Umbilical cord (tissue), 2 donors: ENCODE measurements around the gene IL10. TPM values are rescaled to one million over a fixed set of nuclear protein-coding genes. Genes with fewer than 3 reads are reported as not detected.

ENCODE experiments used
- DNase-seq: peaks from one replicate; pipeline ENCODE4 v3.0.0-alpha.2; 2015; ENCODE audit warnings: low spot score
- total RNA-seq: library from RNA; depleted of rRNA; stranded (reverse); fragments of >200 nt; gene quantifications from one replicate; pipeline ENCODE4 v1.2.3, GENCODE V29; 2014; ENCODE audit warnings: low replicate concordance; ENCODE audit not compliant: insufficient read depth

Gene IL10
- not detected for total RNA-seq

DNA sequence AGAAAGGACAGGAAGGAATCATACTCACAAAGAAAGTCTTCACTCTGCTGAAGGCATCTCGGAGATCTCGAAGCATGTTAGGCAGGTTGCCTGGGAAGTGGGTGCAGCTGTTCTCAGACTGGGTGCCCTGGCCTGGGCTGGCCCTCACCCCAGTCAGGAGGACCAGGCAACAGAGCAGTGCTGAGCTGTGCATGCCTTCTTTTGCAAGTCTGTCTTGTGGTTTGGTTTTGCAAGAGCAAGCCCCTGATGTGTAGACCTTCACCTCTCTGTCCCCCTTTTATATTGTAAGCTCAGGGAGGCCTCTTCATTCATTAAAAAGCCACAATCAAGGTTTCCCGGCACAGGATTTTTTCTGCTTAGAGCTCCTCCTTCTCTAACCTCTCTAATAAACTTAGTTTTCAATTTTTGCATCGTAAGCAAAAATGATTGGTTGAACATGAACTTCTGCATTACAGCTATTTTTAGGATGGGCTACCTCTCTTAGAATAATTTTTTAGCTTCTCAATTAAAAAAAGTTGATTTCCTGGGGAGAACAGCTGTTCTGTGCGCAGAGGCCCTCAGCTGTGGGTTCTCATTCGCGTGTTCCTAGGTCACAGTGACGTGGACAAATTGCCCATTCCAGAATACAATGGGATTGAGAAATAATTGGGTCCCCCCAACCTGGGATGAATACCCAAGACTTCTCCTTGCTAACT lies at the start of gene IL10:
Gene IL10 (minus strand): TSS at position 252 of the 695 bp plus-strand sequence. CDS start 59 bp downstream, at position 193.
- DNase-seq: no peak

DNA sequence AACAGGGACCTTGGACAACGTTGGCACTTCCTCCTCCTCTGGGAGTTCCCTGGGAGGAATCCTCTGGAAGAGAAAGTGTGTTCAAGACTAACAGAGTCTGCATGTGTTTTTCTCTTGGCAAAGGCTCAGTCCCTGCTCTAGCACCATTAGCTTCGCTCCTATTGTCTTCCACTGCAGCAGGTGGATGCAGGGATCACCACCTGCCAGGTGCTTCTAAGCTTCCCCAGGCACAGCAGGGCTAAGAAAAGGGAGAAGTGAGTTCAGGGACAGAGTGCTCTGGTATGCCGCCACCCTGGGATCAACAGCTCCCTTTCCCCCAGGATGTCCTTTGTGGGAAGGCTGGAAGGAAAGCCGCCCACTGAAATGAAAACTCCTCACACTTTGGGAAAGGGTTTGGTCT lies 49.2 kb upstream of the IL10 start:
- no peak for DNase-seq

DNA sequence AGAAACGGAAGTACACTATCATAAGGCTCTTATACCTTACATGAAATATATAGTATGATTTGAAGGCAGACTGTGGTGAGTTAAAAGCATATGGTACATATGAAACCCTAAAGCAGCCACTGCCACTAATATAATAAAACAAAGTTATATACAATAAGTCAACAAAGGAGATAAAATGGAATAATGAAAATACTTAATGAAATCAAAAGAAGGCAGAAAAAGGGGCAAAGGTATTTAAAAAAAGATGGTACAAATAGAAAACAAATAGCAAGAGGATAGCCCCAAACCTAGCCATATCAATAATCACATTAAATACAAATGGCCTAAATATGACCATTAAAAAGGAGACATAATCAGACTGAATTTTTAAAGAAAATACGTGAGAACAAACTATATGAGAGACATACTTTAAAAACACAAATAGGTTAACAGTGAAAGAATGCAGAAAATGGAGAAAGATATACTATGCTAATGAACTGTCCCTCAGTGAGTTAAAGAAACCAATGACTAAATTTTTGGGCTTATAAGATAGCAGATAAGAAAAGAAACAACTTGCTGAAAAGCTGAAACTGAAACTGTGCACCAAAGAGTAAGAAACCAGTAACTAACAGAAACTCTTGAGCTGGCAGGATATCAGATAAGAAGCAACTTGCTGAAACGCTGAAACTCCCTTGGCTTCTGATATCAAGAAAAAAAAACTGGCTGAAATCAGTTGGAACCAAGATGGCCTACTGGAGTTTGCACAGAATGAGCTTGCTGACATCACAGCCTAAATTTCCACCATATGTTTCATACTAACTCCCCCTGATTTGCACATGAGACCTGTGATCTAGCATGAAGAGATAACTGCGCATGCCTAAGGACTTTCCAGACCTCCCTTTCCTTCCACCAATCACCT lies 44.3 kb upstream of the IL10 start:
- DNase-seq: peak; percentile 67

DNA sequence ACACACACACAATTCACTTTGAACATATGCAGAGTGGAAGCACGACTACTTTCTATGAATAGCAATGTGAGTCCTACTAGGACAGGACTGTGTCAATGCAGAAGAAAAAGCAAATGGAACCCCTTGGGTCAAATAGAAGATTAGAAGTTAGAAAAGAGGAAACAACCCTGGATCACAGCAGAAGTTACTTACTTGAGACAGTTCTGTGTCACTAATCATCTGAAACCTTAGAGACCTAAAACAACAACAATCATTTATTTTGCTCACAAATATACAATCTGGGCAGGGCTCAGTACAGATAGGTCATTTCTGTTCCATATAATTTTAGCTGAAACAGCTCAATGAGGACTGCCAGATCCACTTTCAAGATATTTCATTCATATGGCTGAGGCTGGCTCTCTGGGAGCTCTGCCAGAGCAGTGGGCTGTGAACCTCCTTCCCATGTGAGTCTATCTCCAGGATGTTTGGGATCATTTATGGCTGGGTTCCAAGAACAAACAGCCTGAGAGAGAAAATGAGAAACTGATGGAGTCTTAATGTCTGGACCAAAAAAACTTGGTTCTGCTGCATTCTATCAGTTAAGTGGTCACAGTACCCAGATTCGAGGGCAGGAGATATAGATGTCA lies 42.5 kb upstream of the IL10 start:
- peak; percentile 83 for DNase-seq

DNA sequence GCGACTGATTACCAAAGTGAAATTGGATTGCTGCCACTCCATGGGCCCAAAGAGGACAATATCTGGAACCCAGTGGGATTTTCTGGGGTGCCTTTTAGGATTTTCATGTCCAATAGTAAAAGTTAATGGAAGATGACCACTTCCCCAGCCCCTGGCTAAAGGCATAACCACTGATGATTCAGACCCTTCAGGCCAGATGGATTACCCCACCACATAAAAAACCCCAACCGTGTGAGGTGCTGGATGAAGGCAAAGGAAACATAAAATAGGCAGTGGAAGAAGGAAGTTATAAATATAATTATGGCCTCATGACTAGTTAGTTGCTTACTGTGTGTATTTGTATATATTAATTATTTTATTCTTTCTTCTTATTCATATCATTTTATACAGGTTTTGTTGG lies 40.2 kb upstream of the IL10 start:
- DNase-seq: no peak

DNA sequence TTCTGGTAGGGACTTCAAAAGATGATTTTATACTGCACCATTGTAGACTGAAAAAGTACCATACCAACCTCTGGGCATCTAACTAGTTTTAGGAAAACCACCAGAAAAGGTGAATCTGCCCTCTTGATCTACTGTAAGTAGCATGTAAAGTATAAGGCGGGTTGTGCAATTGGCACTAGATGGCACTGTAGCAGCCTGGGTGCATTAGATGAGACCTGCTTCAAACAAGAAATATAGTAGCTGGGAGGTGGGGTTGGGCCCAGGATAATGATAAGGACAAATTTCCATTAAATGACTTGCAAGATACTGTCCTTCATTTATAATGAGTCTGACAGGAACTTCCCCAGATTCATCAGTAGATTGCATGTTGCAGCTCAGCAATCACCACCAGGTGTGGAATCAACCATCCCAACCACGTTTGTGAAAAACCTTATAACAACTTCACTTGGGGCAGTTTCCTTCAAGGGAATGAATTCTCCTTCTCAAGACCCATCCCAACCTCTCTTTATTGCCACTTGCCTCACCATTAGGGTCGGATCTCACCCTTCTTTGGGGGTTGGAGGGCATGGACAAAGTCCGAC lies 37.3 kb upstream of the IL10 start:
- DNase-seq: no peak

DNA sequence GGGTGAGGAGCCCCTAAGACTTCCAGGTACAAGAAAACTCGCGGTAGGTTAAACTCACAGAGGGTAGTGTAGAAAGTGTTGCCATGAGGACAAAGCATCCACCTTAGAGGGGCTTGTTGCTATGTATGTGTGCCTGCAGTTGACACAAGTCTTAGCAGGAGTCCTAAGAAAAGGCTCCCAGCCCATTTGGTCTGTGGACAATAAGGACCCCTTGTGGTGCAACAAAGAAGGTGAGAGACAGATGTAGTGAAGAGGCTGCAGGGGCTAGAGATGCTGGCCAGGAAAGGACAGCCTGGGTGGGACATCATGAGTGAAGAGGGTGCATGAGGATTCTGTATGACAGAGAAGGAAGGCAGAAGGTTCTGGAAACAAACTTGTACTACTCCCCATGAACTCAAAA lies 36.3 kb upstream of the IL10 start:
- DNase-seq: no peak

DNA sequence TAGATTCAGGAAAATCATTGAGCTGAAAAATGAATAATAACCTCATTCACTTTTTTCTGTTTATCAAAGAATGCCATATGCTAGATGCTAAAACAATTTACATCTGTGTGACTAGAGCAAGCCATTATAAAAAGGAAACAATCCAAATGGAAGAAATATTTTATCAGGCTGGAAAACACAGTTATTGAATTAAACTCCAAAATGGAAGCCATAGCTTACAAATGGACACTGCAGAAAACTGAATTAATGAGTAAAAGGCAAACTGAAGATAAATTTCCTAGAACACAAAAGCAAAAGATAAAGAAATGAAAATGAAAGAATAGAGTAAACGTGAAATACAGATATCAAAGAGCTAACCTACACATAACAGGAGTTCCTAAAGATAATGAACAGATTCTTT lies 33.1 kb upstream of the IL10 start:
- no peak for DNase-seq

DNA sequence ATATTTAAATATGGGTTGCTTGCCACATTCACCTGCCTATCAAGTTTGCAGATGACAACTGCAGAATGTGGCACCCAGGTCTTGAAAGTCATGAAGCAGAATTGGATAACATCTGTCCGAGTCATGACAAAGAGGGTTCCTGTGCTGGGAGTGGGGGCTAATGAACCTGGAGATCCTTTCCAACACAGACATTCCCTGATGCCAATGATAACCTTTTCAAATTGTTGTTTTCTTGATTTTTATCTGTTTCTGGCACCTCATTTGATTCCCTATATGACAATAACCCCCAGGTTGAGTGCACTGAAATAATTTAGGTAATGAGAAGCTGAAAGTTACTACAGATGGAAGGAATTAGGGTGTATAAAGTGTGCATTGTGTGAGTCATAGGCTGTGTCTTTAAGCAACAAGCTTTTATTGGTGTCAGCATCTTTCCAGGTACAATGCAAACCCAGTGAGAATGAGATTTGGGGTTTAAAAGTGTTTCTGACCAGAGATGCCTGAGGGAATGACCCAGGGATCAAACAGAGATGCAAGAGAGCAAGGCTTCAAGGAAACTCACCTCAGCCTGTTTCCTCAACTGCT lies 32.0 kb upstream of the IL10 start:
- no peak for DNase-seq

DNA sequence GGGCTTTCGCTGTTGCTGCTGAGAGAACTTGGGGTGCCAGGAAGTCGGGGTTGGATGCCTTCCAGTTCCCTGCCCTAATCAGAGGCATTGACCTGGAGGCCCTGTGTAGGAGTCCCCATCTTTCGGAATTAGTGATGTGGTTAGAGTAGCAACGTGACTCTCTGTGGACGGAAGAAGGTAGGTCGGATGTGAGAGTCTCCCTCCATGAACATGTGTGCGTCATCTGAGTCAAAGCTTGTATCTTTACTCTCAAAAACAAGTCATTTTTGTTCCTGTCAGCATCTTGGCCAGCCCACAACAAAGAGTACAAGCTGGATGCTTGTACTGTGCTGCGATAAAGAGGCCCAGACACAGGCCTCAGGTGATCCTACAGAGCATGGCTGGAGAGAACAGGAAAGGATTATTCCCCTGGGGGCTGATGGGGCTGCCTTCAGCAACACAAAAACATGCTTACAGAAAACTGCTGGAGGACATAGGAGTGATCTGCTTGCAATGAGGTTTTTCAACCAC lies 31.0 kb upstream of the IL10 start:
- DNase-seq: no peak

DNA sequence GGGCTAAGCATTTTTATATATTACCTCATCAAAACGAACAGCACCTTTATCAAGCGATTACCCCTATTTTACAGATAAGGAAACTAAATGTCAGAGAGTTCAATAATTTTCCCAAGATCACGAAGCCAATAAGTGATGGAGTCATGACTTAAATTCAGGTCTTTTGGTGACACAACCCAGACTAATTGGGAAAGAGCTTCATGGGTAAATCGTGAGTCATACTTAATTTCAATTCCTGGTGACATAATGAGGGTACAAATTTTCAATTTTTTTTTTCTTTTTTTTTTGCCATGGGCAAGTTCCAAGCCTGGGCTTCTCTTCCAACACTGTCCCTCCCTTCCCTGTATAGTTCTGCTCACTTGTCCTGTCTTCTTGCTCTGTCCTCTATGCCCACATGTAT lies 30.1 kb upstream of the IL10 start:
- no peak for DNase-seq

DNA sequence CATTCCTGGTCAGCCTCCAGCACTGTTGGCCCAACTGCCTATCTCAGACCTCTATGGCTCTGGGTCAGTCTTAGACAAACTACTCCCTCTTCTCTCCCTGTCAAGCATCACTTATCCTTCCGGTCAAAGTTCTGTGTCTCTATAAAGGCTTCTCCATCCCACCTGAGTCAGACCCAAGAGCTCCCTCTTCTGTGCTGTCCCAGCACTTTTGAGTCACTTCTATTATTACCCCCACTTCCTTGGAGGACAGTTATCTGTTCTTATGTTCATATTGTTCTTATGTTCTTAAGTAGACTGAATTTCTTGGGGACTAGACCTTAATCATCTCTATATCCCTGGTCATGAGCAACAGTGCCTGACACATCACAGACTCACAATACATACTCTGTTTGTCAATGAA lies 29.2 kb upstream of the IL10 start:
- no peak for DNase-seq

DNA sequence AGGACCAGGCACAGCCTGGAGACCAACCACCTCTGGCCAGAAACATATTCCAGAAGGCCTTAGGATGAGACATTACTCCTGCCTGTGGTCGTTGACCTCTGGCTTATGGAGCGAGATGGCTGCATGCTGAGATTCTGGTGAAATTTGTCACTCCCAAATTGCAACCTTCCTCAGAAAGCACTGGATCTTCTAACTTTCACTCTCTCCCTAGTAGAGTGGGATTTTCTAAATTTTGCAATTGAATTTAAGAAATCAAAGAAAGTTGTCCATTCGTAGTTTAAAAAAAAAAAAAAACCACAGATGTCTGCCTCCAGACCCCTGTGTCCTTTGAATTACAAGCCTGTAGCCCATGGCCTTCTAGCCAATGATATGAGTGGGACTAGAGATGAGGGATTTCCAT lies 28.6 kb upstream of the IL10 start:
- no peak for DNase-seq

DNA sequence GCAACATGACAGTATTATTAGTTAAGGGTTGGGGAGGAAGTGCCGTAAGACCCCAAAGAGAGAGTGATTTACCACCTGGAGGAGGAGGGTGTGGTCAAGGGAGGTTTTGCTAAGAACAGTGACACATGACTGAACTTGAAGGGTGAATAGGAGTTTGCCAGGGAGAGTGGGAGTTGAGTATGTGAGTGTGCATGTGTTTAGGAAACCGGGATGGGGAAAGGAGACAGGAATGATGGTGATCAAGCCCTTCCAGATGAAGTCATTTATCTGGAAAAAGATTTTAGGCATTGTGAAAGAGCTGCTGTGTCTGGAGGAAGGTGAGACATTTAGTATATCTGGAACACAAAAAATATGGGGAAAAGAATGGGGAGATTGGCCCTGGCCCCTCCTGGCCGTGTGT lies 28.1 kb upstream of the IL10 start:
- DNase-seq: no peak

DNA sequence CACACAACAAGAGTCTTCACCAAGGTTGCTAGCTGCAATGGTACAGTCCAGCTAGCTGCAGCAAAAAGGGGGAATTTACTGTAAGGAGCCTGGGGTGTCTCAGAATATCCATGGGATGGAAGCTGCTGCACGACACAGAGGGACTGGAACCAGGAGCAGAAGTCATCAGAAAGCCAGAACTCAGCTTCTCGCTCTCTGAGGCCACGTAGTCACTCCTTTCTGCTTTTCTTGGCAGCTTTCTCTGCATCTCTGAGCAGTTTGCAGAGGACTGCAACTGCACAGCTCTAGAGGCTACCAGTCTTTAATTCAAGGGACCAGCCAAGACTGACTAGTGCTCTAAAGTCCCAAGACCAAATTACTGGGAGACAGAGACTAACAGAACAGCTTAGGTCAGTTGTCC lies 27.0 kb upstream of the IL10 start:
- DNase-seq: no peak

DNA sequence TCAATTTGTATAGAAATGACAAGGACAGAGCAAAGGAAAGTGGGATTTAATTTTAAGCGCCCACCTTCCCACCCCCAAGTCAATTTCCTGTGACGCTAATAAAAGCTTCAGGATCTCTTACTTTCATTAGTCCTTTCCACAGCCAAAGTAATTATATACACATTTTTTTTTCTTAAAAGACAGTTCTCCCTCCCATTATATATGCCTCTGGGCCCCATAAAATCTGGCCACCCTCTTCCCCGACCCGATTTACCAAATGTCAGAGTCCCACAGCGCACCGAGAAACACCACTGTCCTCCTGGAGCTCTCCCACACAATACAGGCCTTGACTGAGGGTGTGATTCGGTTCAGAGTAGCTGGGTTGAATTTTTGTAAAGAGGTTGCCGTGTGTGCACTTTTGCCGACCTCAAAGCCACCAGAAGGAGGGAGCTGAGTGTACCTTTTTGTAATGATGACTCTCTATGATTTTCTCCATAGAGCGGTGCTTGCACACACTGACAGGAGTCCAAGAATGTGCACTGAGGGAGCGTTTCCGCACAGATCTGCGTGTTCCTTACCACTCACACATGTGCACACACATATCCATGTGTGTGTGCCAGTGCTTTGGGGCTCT lies 26.2 kb upstream of the IL10 start:
- no peak for DNase-seq

DNA sequence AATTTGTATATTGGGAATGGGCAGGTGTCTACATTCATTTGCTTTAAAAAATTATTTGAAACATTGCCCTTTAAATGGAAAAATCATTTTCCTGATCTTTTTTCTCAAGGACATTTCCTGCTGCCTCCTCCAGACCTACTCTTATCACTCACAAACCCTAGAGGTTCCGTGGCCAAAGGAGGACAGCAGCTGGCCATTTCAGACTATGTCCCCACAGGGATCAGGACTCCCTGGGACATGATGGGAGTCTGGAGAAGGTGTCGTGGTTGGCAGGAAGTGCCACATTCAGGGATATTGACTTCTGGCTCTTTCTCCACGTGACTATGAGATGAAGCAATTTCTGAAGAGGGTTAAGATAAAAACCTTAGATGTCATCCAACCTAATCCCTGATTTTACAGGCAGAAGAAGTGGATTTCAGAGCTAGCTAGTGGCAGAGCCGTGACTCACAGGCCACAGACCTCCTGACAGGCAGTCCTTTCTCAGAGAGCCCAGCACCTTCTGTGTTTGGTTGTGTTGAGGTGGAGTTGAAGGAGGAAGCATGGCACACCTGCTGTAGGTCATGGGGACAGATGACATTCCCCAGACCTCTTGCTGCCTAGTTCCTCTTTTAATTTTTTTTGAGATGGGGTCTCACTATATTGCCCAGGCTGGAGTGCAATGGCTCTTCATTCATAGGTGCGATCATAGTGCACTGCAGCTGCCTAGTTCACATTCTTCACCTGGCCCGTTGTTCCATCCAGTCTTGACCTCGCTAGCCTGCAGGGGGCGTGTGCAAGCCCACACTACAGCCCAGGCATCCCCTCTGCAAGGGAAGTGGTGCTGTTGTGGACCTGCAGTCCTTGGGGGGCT lies 25.5 kb upstream of the IL10 start:
- peak; percentile 42 for DNase-seq

DNA sequence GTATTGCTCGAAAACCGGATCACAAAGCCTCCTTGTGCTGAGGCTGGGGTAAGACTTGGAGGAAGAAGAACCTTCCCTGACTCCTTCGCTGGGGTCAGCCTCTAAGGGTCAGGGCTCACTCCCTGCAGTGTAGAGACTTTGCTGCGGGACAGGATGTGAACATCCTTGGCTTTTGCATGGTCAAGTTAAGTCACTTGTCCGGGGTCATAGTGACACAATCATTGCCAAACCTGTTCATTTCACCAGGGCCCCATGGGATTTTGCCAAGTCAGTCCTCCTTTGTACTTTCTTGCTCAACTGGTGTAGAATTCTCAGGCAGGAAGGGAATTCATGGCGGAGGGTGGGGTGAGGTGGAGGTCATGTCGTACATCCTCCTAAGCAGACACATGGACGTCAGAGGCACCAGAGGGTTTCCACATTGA lies 24.7 kb upstream of the IL10 start:
- no peak for DNase-seq

DNA sequence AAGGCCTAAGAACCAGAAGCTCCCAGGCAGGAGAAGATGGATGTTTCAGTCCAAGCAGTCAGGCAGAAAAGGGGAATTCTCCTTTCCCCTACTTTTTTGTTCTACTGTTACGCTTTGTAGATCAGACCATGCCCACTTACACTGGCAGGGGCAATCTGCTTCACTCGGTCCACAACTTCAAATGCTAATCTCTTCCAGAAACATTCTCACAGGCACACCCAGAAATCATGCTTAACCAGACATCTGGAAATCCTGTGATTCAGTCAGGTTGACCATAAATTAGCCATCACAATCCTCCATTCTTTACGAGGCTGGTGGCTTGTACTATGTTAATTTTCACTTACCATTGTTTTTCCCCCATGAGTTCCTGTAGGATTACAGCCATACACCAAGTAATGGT lies 23.8 kb upstream of the IL10 start:
- no peak for DNase-seq

DNA sequence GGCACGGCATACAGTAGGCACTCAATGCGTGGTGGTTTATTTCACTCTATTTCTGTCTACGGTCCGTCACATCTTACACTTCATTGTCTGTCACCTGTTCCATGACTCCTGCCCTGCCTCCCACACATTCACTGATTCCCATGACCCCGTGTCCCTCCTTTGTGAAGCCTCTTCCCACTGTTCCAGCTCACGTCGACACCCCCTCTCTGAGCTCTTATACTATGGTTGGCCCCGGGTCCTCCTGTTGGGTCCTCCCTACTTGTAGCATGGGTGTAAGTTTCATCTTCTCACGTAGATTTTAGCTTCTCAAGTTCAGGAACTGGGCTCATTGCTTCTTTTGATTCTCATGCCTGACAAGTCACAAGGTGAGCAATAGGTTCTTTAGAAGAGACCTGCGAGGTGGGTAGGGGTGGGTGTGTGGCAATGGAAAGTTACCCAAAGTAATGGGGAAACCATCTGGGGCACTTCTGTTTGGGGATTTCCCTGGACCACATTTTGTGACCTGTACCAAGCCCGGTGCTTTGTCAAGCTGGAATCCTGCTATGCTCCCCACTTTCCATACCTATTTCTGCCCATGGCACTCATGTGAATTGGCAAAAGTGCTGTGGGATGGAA lies 22.1 kb upstream of the IL10 start:
- no peak for DNase-seq
